ENCODE measurements around the gene MAN2B2. TPM values are rescaled to one million over a fixed set of nuclear protein-coding genes. Genes with fewer than 3 reads are reported as not detected.

MAN2B2 gene
- total RNA-seq, 3 donors from 2014 or later: 18.7 to 49.8 (median 19.6) TPM

- Histone ChIP-seq H3K4me1 (no peaks in the 10 kb centered on the region), H3K36me3 (no peaks in the 10 kb centered on the region), H3K27me3 (peaks cover 0 to 11% of the 10 kb centered on the region in 2 donors), H3K27ac (no peak overlapping the region), H3K4me3 (no peak overlapping the region), H3K9me3 (no peaks in the 10 kb centered on the region)
- DNase-seq (ENCODE audit: low spot score in 2 of 2): no peak
- intact Hi-C loops (cut with DNase I; ENCODE audit: low total_unique reads): no loop called here
- TF ChIP-seq, protein P1, sequence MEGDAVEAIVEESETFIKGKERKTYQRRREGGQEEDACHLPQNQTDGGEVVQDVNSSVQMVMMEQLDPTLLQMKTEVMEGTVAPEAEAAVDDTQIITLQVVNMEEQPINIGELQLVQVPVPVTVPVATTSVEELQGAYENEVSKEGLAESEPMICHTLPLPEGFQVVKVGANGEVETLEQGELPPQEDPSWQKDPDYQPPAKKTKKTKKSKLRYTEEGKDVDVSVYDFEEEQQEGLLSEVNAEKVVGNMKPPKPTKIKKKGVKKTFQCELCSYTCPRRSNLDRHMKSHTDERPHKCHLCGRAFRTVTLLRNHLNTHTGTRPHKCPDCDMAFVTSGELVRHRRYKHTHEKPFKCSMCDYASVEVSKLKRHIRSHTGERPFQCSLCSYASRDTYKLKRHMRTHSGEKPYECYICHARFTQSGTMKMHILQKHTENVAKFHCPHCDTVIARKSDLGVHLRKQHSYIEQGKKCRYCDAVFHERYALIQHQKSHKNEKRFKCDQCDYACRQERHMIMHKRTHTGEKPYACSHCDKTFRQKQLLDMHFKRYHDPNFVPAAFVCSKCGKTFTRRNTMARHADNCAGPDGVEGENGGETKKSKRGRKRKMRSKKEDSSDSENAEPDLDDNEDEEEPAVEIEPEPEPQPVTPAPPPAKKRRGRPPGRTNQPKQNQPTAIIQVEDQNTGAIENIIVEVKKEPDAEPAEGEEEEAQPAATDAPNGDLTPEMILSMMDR (IDR thresholded peaks at IDR 0.05): no peak
- TF ChIP-seq POLR2AphosphoS5 (IDR thresholded peaks at IDR 0.05): no peak
- TF ChIP-seq POLR2A (IDR thresholded peaks at IDR 0.05): no peak
These were observed 42.3 kb upstream of the MAN2B2 start for GRCh38 chr4:6532658-6533057.

DNA sequence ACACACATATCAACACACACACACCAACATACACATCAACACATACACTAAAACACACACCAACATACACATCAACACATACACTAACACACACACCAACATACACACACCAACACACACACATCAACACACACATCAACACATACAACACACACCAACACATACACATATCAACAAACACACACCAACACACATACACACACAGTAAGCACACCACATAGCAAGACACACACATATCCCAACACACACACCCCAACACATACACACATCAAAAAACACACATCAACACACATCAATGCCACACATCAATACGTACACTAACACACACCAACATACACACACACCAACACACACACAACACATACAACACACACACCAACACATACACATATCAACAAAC, 40.9 kb upstream of the MAN2B2 start:
- Histone ChIP-seq H3K9me3 (no peaks in the 10 kb centered on the region), H3K36me3 (no peaks in the 10 kb centered on the region), H3K4me1 (no peaks in the 10 kb centered on the region), H3K27ac (no peak overlapping the region), H3K27me3 (peaks cover 0 to 25% of the 10 kb centered on the region in 2 donors), H3K4me3 (no peak overlapping the region)
- intact Hi-C loops (cut with DNase I; ENCODE audit: low total_unique reads): no loop called here
- TF ChIP-seq POLR2AphosphoS5 (IDR thresholded peaks at IDR 0.05) (no peak), POLR2A (IDR thresholded peaks at IDR 0.05) (no peak)
- TF ChIP-seq, protein P1 (IDR thresholded peaks at IDR 0.05): no peak
- DNase-seq (ENCODE audit: low spot score in 2 of 2): no peak

GRCh38 chr4:6534618-6535328, 40.2 kb upstream of the MAN2B2 start:
- no peak overlapping the region for H3K4me3 ChIP-seq
- no peaks in the 10 kb centered on the region for H3K4me1 ChIP-seq
- no peak overlapping the region for H3K27ac ChIP-seq
- TF ChIP-seq, protein P1 (IDR thresholded peaks at IDR 0.05): no peak
- TF ChIP-seq POLR2AphosphoS5 (IDR thresholded peaks at IDR 0.05) (no peak), POLR2A (IDR thresholded peaks at IDR 0.05) (no peak)
- H3K27me3 ChIP-seq: peaks cover 0 to 32% of the 10 kb centered on the region in 2 donors
- H3K9me3 ChIP-seq: peaks cover 0 to under 1% of the 10 kb centered on the region in 2 donors
- intact Hi-C loops (cut with DNase I; ENCODE audit: low total_unique reads): no loop called here
- H3K36me3 ChIP-seq: no peaks in the 10 kb centered on the region
- no peak for DNase-seq (ENCODE audit: low spot score in 2 of 2)

DNA sequence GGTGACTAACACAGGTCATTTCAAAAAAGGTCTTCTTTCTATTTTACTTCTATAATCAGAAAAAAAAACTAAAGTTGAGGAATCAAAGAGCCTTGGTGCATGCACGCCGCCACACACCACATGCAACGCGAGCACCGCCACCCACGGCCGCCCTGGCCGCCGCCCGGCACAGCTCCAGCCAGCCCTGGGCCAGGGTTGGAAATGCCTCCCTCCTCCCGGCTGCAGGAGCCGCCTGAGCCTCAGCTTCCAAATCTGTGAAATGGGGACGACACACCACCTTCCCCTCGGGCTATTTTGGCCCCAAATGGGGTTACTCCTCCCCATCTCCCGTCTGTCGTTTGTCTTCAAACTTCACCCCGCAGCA, 39.7 kb upstream of the MAN2B2 start:
- no peaks in the 10 kb centered on the region for H3K36me3 ChIP-seq
- peaks cover 0 to 6% of the 10 kb centered on the region in 2 donors for H3K9me3 ChIP-seq
- H3K27me3 ChIP-seq: peaks cover 0 to 37% of the 10 kb centered on the region in 2 donors
- H3K27ac ChIP-seq: no peak overlapping the region
- H3K4me3 ChIP-seq: no peak overlapping the region
- TF ChIP-seq, protein P1 (IDR thresholded peaks at IDR 0.05): no peak
- TF ChIP-seq POLR2A (IDR thresholded peaks at IDR 0.05): no peak
- no peak for TF ChIP-seq POLR2AphosphoS5 (IDR thresholded peaks at IDR 0.05)
- DNase-seq (ENCODE audit: low spot score in 2 of 2): no peak
- H3K4me1 ChIP-seq: no peaks in the 10 kb centered on the region
- intact Hi-C loops (cut with DNase I; ENCODE audit: low total_unique reads): no loop called here

- no peak overlapping the region for H3K4me3 ChIP-seq
- H3K4me1 ChIP-seq: no peaks in the 10 kb centered on the region
- no peaks in the 10 kb centered on the region for H3K36me3 ChIP-seq
- intact Hi-C loops (cut with DNase I; ENCODE audit: low total_unique reads): no loop called here
- no peak overlapping the region for H3K27ac ChIP-seq
- DNase-seq (ENCODE audit: low spot score in 2 of 2): no peak
- TF ChIP-seq POLR2A (IDR thresholded peaks at IDR 0.05) (no peak), POLR2AphosphoS5 (IDR thresholded peaks at IDR 0.05) (no peak)
- TF ChIP-seq, protein P1 (IDR thresholded peaks at IDR 0.05): no peak
- H3K9me3 ChIP-seq: peaks cover 2 to 9% of the 10 kb centered on the region in 2 donors
- peaks cover 0 to 41% of the 10 kb centered on the region in 2 donors for H3K27me3 ChIP-seq
These were observed 39.3 kb upstream of the MAN2B2 start for GRCh38 chr4:6535706-6536105.

All from breast epithelium (tissue), 4 donors.